H1 (cell line): Measurements from ENCODE around the gene MTR. TPM values are rescaled to one million over a fixed set of nuclear protein-coding genes. Genes with fewer than 3 reads are reported as not detected.

Source experiments
- CTCF ChIA-PET: fragments of 300-600 bp; sonication (Branson Sonifier 250); formaldehyde crosslinking; loops from one replicate; lab custom pipeline; 2021; ENCODE audit not compliant: partially characterized antibody; lab: Charles Lee
- POLR2A ChIA-PET: fragments of 300-600 bp; sonication (Branson Sonifier 250); formaldehyde crosslinking; loops from one replicate; lab custom pipeline; 2021; ENCODE audit warnings: inconsistent platforms; ENCODE audit not compliant: partially characterized antibody; lab: Charles Lee
- DNase-seq, 2 experiments: peaks; one replicate each; pipeline versions ENCODE4 v3.0.0 to v3.0.0-alpha.2; 2010 to 2022; ENCODE audit warnings: low spot score in 2 of 2, low read depth in 1 of 2, mixed read lengths in 1 of 2
- FAIRE-seq: peaks from 2 replicates; lab custom pipeline; 2011; peaks lifted over from hg19 to GRCh38; lab: Jason Lieb, UNC
- H2AFZ ChIP-seq: 2 replicates; pipeline ENCODE4 v1.8.1; 2012; ENCODE audit warnings: low read length, inconsistent platforms
- H2AK5ac ChIP-seq: 2 replicates; pipeline ENCODE4 v1.6.1; 2013; ENCODE audit warnings: low read depth, low read length
- H2BK120ac ChIP-seq: replicated peaks from 2 replicates; pipeline ENCODE3; 2013; ENCODE audit warnings: low read depth, low read length, inconsistent platforms
- H2BK12ac ChIP-seq: 2 replicates; pipeline ENCODE4 v1.6.1; 2013; ENCODE audit warnings: low read depth, low read length
- H2BK15ac ChIP-seq: 2 replicates; pipeline ENCODE4 v1.6.1; 2013; ENCODE audit warnings: low read length
- H2BK20ac ChIP-seq: 2 replicates; pipeline ENCODE4 v1.6.1; 2013; ENCODE audit warnings: low read length
- H2BK5ac ChIP-seq: 2 replicates; pipeline ENCODE4 v1.6.1; 2013; ENCODE audit warnings: low read depth, low read length
- H3K14ac ChIP-seq: 2 replicates; pipeline ENCODE4 v1.6.1; 2013; ENCODE audit warnings: inconsistent platforms; ENCODE audit not compliant: insufficient read length
- H3K18ac ChIP-seq: 2 replicates; pipeline ENCODE4 v1.6.1; 2013; ENCODE audit warnings: low read length; ENCODE audit errors: extremely low read depth
- H3K23ac ChIP-seq: 2 replicates; pipeline ENCODE4 v1.6.1; 2013; ENCODE audit warnings: inconsistent platforms; ENCODE audit not compliant: insufficient read length
- H3K23me2 ChIP-seq: 2 replicates; pipeline ENCODE4 v1.6.1; 2013; ENCODE audit warnings: low read depth, low read length
- H3K27ac ChIP-seq: 2 replicates; pipeline ENCODE4 v1.6.1; 2011; ENCODE audit warnings: low read depth, low read length, inconsistent platforms
- H3K27me3 ChIP-seq, 4 experiments: replicated peaks in 1 of 4; 1 replicate in 1 of 4; 2 replicates in 3 of 4; pipeline versions ENCODE4 v1.6.1 to v1.8.1; 2011 to 2013; ENCODE audit warnings: low read length in 3 of 4, mild to moderate bottlenecking in 3 of 4, inconsistent platforms in 2 of 4, mixed read lengths in 2 of 4, moderate library complexity in 1 of 4; ENCODE audit not compliant: control insufficient read depth in 3 of 4, insufficient read depth in 3 of 4; ENCODE audit errors: extremely low read depth in 1 of 4
- H3K36me3 ChIP-seq, 4 experiments: 2 replicates each; pipeline versions ENCODE4 v1.6.1 to v1.8.1; 2011 to 2013; ENCODE audit warnings: mild to moderate bottlenecking in 4 of 4, low read length in 3 of 4, moderate library complexity in 2 of 4, control low read depth in 1 of 4, inconsistent platforms in 1 of 4; ENCODE audit not compliant: insufficient read depth in 4 of 4, control insufficient read depth in 2 of 4
- H3K4ac ChIP-seq: replicated peaks from 2 replicates; pipeline ENCODE3; 2013; ENCODE audit warnings: low read length, low read depth, mixed read lengths, inconsistent platforms; ENCODE audit not compliant: insufficient read length
- H3K4me1 ChIP-seq, 4 experiments: replicated peaks in 1 of 4; 1 replicate in 1 of 4; 2 replicates in 3 of 4; pipeline versions ENCODE4 v1.6.1 to v1.8.1; 2011 to 2013; ENCODE audit warnings: low read length in 3 of 4, inconsistent platforms in 2 of 4, mixed read lengths in 1 of 4; ENCODE audit not compliant: insufficient read depth in 4 of 4, control insufficient read depth in 3 of 4
- H3K4me2 ChIP-seq, 2 experiments: 2 replicates each; pipeline versions ENCODE4 v1.6.1 to v1.8.1; 2011 to 2013; ENCODE audit warnings: low read depth in 2 of 2, low read length in 2 of 2, control low read depth in 1 of 2, inconsistent platforms in 1 of 2, mild to moderate bottlenecking in 1 of 2; ENCODE audit not compliant: insufficient read depth in 1 of 2
- H3K4me3 ChIP-seq, 4 experiments: fragments of 200-600, 300-600 bp in 1 of 4; sonication (generic), shearing (Covaris generic), sonication (Bioruptor Twin) in 1 of 4; 2 replicates each; pipeline versions ENCODE4 v1.5.1 to v1.8.1; 2011 to 2016; ENCODE audit warnings: low read length in 4 of 4, low read depth in 3 of 4, control low read depth in 2 of 4, inconsistent platforms in 2 of 4, mild to moderate bottlenecking in 2 of 4, mixed read lengths in 1 of 4, moderate library complexity in 1 of 4; ENCODE audit not compliant: insufficient read depth in 2 of 4; ENCODE audit errors: extremely low read depth in 1 of 4
- H3K56ac ChIP-seq: replicated peaks from 2 replicates; pipeline ENCODE3; 2013; ENCODE audit warnings: low read depth, mild to moderate bottlenecking, mixed read lengths, low read length, inconsistent platforms; ENCODE audit not compliant: insufficient read length
- H3K79me1 ChIP-seq: 2 replicates; pipeline ENCODE4 v1.6.1; 2013; ENCODE audit warnings: low read depth, low read length, control low read depth
- H3K79me2 ChIP-seq, 2 experiments: 2 replicates each; pipeline versions ENCODE4 v1.6.1 to v1.8.1; 2012 to 2013; ENCODE audit warnings: low read length in 2 of 2, mild to moderate bottlenecking in 2 of 2, inconsistent platforms in 1 of 2; ENCODE audit not compliant: insufficient read depth in 2 of 2, control insufficient read depth in 1 of 2
- H3K9ac ChIP-seq, 4 experiments: replicated peaks in 1 of 4; 1 replicate in 1 of 4; 2 replicates in 3 of 4; pipeline versions ENCODE4 v1.6.1 to v1.8.1; 2011 to 2013; ENCODE audit warnings: low read depth in 3 of 4, low read length in 3 of 4, control low read depth in 2 of 4, mild to moderate bottlenecking in 2 of 4, moderate library complexity in 2 of 4, inconsistent platforms in 1 of 4; ENCODE audit errors: extremely low read depth in 1 of 4
- H3K9me3 ChIP-seq, 2 experiments: 2 replicates each; pipeline versions ENCODE4 v1.6.1 to v1.8.1; 2012 to 2013; ENCODE audit warnings: mild to moderate bottlenecking in 2 of 2, moderate library complexity in 2 of 2, control low read depth in 1 of 2, inconsistent platforms in 1 of 2, low read depth in 1 of 2, low read length in 1 of 2, mixed read lengths in 1 of 2; ENCODE audit not compliant: insufficient read depth in 2 of 2
- H4K20me1 ChIP-seq, 2 experiments: replicated peaks in 1 of 2; 2 replicates each; pipeline versions ENCODE3 to v1.8.1; 2011 to 2013; ENCODE audit warnings: inconsistent platforms in 2 of 2, low read length in 2 of 2, mild to moderate bottlenecking in 1 of 2; ENCODE audit not compliant: insufficient read depth in 2 of 2, control insufficient read depth in 1 of 2
- H4K5ac ChIP-seq: 2 replicates; pipeline ENCODE4 v1.6.1; 2013; ENCODE audit warnings: low read length, low read depth, mixed read lengths, inconsistent platforms; ENCODE audit not compliant: insufficient read length
- H4K8ac ChIP-seq: 2 replicates; pipeline ENCODE4 v1.8.0; 2013; ENCODE audit warnings: mild to moderate bottlenecking, moderate library complexity, low read length, inconsistent platforms; ENCODE audit not compliant: insufficient read depth; ENCODE audit errors: extremely low read depth
- H4K91ac ChIP-seq: replicated peaks from 2 replicates; pipeline ENCODE3; 2013; ENCODE audit warnings: low read length, mixed read lengths, inconsistent platforms; ENCODE audit not compliant: insufficient read length
- CEBPB ChIP-seq: IDR thresholded peaks from 2 replicates; pipeline ENCODE4 v1.6.1; 2012; ENCODE audit warnings: low read depth, low read length
- CHD1 ChIP-seq: IDR thresholded peaks from 2 replicates; pipeline ENCODE4 v1.6.1; 2012; ENCODE audit warnings: low read depth, low read length, improper control_type of control experiment
- CREB1 ChIP-seq: IDR thresholded peaks from 2 replicates; pipeline ENCODE4 v1.6.1; 2012; ENCODE audit warnings: inconsistent platforms
- JUN ChIP-seq: IDR thresholded peaks from 2 replicates; pipeline ENCODE4 v1.6.1; 2011; ENCODE audit warnings: low read depth, mild to moderate bottlenecking, improper control_type of control experiment, low read length
- POLR2AphosphoS5 ChIP-seq: IDR thresholded peaks from 2 replicates; pipeline ENCODE4 v1.6.1; 2011; ENCODE audit warnings: low read depth, low read length
- POU5F1 ChIP-seq: IDR thresholded peaks from 2 replicates; pipeline ENCODE4 v1.6.1; 2011; ENCODE audit warnings: low read depth, mild to moderate bottlenecking, low read length, moderate library complexity
- RBBP5 ChIP-seq: IDR thresholded peaks from 2 replicates; pipeline ENCODE4 v1.7.1; 2012; ENCODE audit warnings: low read depth, mild to moderate bottlenecking, inconsistent platforms, low read length, moderate library complexity, borderline replicate concordance
- RFX5 ChIP-seq: IDR thresholded peaks from 2 replicates; pipeline ENCODE4 v1.6.1; 2011; ENCODE audit warnings: low read depth, low read length, improper control_type of control experiment, borderline replicate concordance
- SP1 ChIP-seq: IDR thresholded peaks from 2 replicates; pipeline ENCODE4 v1.6.1; 2011; ENCODE audit warnings: low read depth, low read length
- TCF12 ChIP-seq: IDR thresholded peaks from 2 replicates; pipeline ENCODE4 v1.6.1; 2011; ENCODE audit warnings: low read depth, mild to moderate bottlenecking, low read length
- WGBS, 2 experiments: shearing (Covaris generic) in 1 of 2; methylation state at CpG; one replicate each; pipeline versions ENCODE4 v1.1.6 to v1.1.7; 2013 to 2015; ENCODE audit warnings: low lambda C conversion rate in 2 of 2, mixed read lengths in 2 of 2, inconsistent platforms in 1 of 2, low coverage in 1 of 2, missing lambda C conversion rate in 1 of 2; ENCODE audit not compliant: insufficient replicate concordance in 2 of 2, insufficient coverage in 1 of 2, insufficient read length in 1 of 2; ENCODE audit errors: extremely low coverage in 1 of 2, missing lambda C conversion rate in 1 of 2; 5-methylcytosine and 5-hydroxymethylcytosine counted together
- polyA plus RNA-seq, 7 experiments: library from polyadenylated mRNA; depleted of rRNA in 3 of 7; stranded (reverse) in 5 of 7; unstranded in 2 of 7; fragments of >200 nt in 5 of 7; fragments of 200-250 nt in 2 of 7; gene quantifications; 1 replicate in 5 of 7; 2 replicates in 1 of 7; 4 replicates in 1 of 7; pipeline versions ENCODE4 v1.2.1 to v1.2.3, GENCODE V29; 2011 to 2013; ENCODE audit warnings: missing spikeins in 2 of 7, mixed read lengths in 2 of 7
- total RNA-seq: library from RNA; stranded (reverse); fragmentation: NEBNext Ultra II Directional; extraction: Animal tissue kit (Norgen Biotek cat#: 25700); gene quantifications from 2 replicates; pipeline ENCODE4 v1.2.1, GENCODE V29; 2021

The MTR gene
- total and polyA plus RNA-seq, 2 of the 8 experiments (the other 6 are each of a cell fraction or from before 2014, with no cell fraction given), result 4.8 to 27.4 TPM

- H4K20me1 ChIP-seq, result no peaks in the 10 kb centered on the region
- H4K91ac ChIP-seq, result no peak overlapping the region
- no peak overlapping the region for H2BK20ac ChIP-seq
- no peaks in the 10 kb centered on the region for H3K79me1 ChIP-seq
- H3K4ac ChIP-seq, result no peak overlapping the region
- no peak overlapping the region for H2AFZ ChIP-seq
- H3K79me2 ChIP-seq, result no peaks in the 10 kb centered on the region
- H3K4me3 ChIP-seq, result no peak overlapping the region
- no peak for FAIRE-seq
- TF ChIP-seq TCF12, result no peak
- TF ChIP-seq CEBPB, result no peak
- TF ChIP-seq JUN, result no peak
- no peak for TF ChIP-seq RFX5
- TF ChIP-seq CHD1, result no peak
- TF ChIP-seq POU5F1, result no peak
- TF ChIP-seq CREB1, result no peak
- no peak for TF ChIP-seq POLR2AphosphoS5
- TF ChIP-seq SP1, result no peak
- no peak for TF ChIP-seq RBBP5
- H2BK5ac ChIP-seq, result no peak overlapping the region
- H3K56ac ChIP-seq, result no peak overlapping the region
- no peak overlapping the region for H3K14ac ChIP-seq
- H2BK120ac ChIP-seq, result no peak overlapping the region
- H2BK12ac ChIP-seq, result no peak overlapping the region
- no peak overlapping the region for H2AK5ac ChIP-seq
- ChIA-PET POLR2A (no interaction called here), CTCF (interaction anchor here (1.0 kb wide), 1 partner anchor 9 kb away, joined by 3 read pairs; no protein-coding TSS in a partner anchor)
- H4K5ac ChIP-seq, result no peak overlapping the region
- H3K27me3 ChIP-seq, result no peaks in the 10 kb centered on the region
- no peak for DNase-seq
- no peaks in the 10 kb centered on the region for H3K23me2 ChIP-seq
- no peak overlapping the region for H2BK15ac ChIP-seq
- no peak overlapping the region for H3K4me2 ChIP-seq
- 80% methylated on average over 4 of the region's 4 CpGs; no CpG with 5 or more reads in 1 of the 2 experiments for WGBS, 2 experiments
- no peaks in the 10 kb centered on the region for H3K9me3 ChIP-seq
- H3K27ac ChIP-seq, result no peak overlapping the region
- no peaks in the 10 kb centered on the region for H3K4me1 ChIP-seq
- H3K18ac ChIP-seq, result no peak overlapping the region
- H3K9ac ChIP-seq, result no peak overlapping the region
- H3K23ac ChIP-seq, result no peak overlapping the region
- H4K8ac ChIP-seq, result no peak overlapping the region
- no peaks in the 10 kb centered on the region for H3K36me3 ChIP-seq
Measured at GRCh38 chr1:236930503-236930902, 135.4 kb downstream of the MTR start.
